ENCODE data around the gene RBM47.

Gene RBM47

DNA sequence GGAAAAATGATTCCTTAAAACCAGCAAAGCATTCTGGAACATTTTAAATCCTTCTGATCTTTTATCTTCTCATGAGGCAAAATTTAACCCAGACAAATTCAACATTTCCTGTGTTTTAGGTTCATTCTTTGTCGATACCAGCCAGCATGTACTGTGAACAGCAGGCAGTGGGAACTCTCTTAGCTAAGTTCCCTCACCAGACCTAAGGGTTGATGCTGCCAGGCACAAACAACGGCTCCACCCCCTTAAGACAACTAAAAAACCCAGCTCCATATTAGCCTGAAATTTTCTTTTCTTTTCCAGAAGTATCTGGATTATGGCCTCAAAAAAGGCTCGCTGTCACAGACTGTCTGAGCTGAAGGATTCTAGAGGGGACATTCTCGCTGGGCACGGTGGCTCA, 2.4 kb upstream of the RBM47 start:
- no peak for TF ChIP-seq TAF1 (IDR thresholded peaks at IDR 0.05; ENCODE audit: low read depth)
- no peak for TF ChIP-seq TCF12 (IDR thresholded peaks at IDR 0.05; ENCODE audit: low read depth)
- TF ChIP-seq RAD21 (IDR thresholded peaks at IDR 0.05; ENCODE audit: low read depth) = no peak
- TF ChIP-seq NFIC (IDR thresholded peaks at IDR 0.05) = no peak
- TF ChIP-seq EGR1 (IDR thresholded peaks at IDR 0.05) = no peak

DNA sequence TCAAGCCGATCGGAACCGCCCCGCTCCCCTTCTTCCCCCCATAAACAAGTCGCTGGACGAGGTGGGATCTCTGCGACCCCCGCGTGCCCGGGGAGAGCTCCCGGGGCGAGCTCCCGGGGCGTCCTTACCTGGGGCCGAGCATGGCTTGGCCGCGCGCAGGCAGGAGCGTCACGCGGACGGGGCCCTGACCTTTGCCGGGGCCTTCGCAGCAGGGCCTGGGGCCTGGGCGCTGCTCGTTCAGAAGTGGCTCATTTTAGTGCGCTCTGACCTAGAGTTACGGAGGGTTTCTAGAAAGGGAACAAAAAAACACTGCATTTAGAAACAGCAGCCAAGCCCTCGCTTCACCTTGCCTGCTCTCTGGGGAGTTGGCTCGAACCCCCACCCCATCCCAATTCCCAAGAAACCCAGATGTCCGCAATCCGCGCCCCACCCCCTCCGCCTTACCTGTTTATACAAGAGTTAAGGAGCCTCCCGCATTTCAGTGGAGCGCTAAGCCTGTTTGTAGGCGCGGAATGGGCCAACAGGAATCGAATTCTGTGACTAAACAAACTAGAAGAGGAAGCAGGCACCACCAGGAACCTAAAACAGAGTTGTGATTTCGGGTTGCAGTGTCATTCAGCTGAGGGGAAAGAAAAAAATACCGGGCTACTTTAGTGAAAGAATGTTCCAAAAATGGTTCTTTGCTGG, 814 bp upstream of the RBM47 start:
- TF ChIP-seq TCF12 (IDR thresholded peaks at IDR 0.05; ENCODE audit: low read depth) = no peak; the same call in 1 of the 2 replicates
- no peak for TF ChIP-seq ZBTB7A (IDR thresholded peaks at IDR 0.05; ENCODE audit: low read depth)
- 0 out of 2 replicates have a peak, but pooled peaks have one; percentile 9 for TF ChIP-seq YY1 (IDR thresholded peaks at IDR 0.05; ENCODE audit: low read depth)
- TF ChIP-seq EGR1 (IDR thresholded peaks at IDR 0.05) = no peak
- TF ChIP-seq EP300 (IDR thresholded peaks at IDR 0.05; ENCODE audit: borderline replicate concordance) = no peak; the same call in 1 of the 2 replicates
- peak; percentile 27; the same call in 1 of the 2 replicates for TF ChIP-seq NFIC (IDR thresholded peaks at IDR 0.05)
- TF ChIP-seq CEBPB (IDR thresholded peaks at IDR 0.05) = no peak
- TF ChIP-seq TEAD4 (IDR thresholded peaks at IDR 0.05) = peak; percentile 28; the same call in 1 of the 2 replicates
- no peak for TF ChIP-seq CREB1 (IDR thresholded peaks at IDR 0.05; ENCODE audit: low read depth)
- TF ChIP-seq, protein P1, sequence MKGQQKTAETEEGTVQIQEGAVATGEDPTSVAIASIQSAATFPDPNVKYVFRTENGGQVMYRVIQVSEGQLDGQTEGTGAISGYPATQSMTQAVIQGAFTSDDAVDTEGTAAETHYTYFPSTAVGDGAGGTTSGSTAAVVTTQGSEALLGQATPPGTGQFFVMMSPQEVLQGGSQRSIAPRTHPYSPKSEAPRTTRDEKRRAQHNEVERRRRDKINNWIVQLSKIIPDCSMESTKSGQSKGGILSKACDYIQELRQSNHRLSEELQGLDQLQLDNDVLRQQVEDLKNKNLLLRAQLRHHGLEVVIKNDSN (IDR thresholded peaks at IDR 0.05) = peak; percentile 39; the same call in 1 of the 2 replicates
- no peak; the same call in 1 of the 2 replicates for TF ChIP-seq FOXM1 (IDR thresholded peaks at IDR 0.05; ENCODE audit: borderline replicate concordance, low read depth)
- no peak for TF ChIP-seq TAF1 (IDR thresholded peaks at IDR 0.05; ENCODE audit: low read depth)
- TF ChIP-seq RAD21 (IDR thresholded peaks at IDR 0.05; ENCODE audit: low read depth) = no peak
- TF ChIP-seq, protein P2, sequence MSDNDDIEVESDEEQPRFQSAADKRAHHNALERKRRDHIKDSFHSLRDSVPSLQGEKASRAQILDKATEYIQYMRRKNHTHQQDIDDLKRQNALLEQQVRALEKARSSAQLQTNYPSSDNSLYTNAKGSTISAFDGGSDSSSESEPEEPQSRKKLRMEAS (IDR thresholded peaks at IDR 0.05) = peak; percentile 61
- TF ChIP-seq, protein P3, sequence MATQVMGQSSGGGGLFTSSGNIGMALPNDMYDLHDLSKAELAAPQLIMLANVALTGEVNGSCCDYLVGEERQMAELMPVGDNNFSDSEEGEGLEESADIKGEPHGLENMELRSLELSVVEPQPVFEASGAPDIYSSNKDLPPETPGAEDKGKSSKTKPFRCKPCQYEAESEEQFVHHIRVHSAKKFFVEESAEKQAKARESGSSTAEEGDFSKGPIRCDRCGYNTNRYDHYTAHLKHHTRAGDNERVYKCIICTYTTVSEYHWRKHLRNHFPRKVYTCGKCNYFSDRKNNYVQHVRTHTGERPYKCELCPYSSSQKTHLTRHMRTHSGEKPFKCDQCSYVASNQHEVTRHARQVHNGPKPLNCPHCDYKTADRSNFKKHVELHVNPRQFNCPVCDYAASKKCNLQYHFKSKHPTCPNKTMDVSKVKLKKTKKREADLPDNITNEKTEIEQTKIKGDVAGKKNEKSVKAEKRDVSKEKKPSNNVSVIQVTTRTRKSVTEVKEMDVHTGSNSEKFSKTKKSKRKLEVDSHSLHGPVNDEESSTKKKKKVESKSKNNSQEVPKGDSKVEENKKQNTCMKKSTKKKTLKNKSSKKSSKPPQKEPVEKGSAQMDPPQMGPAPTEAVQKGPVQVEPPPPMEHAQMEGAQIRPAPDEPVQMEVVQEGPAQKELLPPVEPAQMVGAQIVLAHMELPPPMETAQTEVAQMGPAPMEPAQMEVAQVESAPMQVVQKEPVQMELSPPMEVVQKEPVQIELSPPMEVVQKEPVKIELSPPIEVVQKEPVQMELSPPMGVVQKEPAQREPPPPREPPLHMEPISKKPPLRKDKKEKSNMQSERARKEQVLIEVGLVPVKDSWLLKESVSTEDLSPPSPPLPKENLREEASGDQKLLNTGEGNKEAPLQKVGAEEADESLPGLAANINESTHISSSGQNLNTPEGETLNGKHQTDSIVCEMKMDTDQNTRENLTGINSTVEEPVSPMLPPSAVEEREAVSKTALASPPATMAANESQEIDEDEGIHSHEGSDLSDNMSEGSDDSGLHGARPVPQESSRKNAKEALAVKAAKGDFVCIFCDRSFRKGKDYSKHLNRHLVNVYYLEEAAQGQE (IDR thresholded peaks at IDR 0.05; ENCODE audit: low read depth) = no peak

DNA sequence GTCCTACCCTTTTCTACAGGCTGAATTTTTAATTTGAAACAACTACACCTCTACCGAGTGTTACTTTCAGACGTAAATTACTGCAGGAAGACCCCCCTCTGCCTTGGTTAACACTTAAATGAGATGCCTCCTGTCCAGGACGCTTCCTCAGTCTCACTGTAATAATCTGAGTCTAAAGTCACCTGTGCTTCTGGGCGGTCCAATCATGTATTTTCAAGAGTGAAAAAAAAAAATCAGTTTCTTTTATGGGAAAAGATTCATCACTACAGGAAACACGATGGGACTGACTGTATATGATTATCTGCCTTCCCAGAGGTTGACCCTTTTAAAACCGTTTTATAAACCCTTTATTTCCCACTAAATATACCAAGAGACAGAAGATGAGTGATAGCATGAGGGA, 776 bp downstream of the RBM47 start:
- TF ChIP-seq, protein P2 (IDR thresholded peaks at IDR 0.05) = no peak
- no peak for TF ChIP-seq NFIC (IDR thresholded peaks at IDR 0.05)
- TF ChIP-seq TEAD4 (IDR thresholded peaks at IDR 0.05) = no peak
- TF ChIP-seq, protein P1 (IDR thresholded peaks at IDR 0.05) = no peak
- no peak for TF ChIP-seq EP300 (IDR thresholded peaks at IDR 0.05; ENCODE audit: borderline replicate concordance)
- no peak for TF ChIP-seq RAD21 (IDR thresholded peaks at IDR 0.05; ENCODE audit: low read depth)
- TF ChIP-seq TAF1 (IDR thresholded peaks at IDR 0.05; ENCODE audit: low read depth) = no peak
- TF ChIP-seq, protein P3 (IDR thresholded peaks at IDR 0.05; ENCODE audit: low read depth) = no peak
- no peak for TF ChIP-seq EGR1 (IDR thresholded peaks at IDR 0.05)
- TF ChIP-seq CEBPB (IDR thresholded peaks at IDR 0.05) = no peak
- no peak for TF ChIP-seq FOXM1 (IDR thresholded peaks at IDR 0.05; ENCODE audit: borderline replicate concordance, low read depth)
- no peak for TF ChIP-seq CREB1 (IDR thresholded peaks at IDR 0.05; ENCODE audit: low read depth)
- TF ChIP-seq TCF12 (IDR thresholded peaks at IDR 0.05; ENCODE audit: low read depth) = no peak
- TF ChIP-seq YY1 (IDR thresholded peaks at IDR 0.05; ENCODE audit: low read depth) = no peak
- TF ChIP-seq ZBTB7A (IDR thresholded peaks at IDR 0.05; ENCODE audit: low read depth) = no peak

DNA sequence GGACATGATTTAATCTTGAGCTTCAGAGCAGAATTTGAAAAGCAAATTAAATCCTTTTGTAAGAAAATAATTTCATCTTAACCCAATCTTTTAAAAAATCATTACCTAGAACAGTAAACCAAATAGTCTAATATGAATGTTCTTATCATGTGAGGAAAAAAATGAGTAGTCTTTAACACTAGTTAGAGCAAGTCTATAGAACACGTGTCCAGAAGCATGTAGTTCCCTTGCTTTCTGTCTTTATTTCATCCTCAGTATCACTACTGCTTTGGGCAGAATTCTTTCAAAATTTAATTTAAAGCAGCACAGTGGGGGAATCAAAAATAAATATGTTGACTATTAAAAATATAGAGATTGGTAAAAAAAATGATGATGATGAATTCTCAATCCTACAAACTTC, 2.1 kb downstream of the RBM47 start:
- TF ChIP-seq, protein P3 (IDR thresholded peaks at IDR 0.05; ENCODE audit: low read depth) = no peak
- TF ChIP-seq CEBPB (IDR thresholded peaks at IDR 0.05) (no peak), EGR1 (IDR thresholded peaks at IDR 0.05) (no peak), RAD21 (IDR thresholded peaks at IDR 0.05; ENCODE audit: low read depth) (no peak), TEAD4 (IDR thresholded peaks at IDR 0.05) (no peak), TCF12 (IDR thresholded peaks at IDR 0.05; ENCODE audit: low read depth) (no peak), FOXM1 (IDR thresholded peaks at IDR 0.05; ENCODE audit: borderline replicate concordance, low read depth) (no peak), YY1 (IDR thresholded peaks at IDR 0.05; ENCODE audit: low read depth) (no peak), NFIC (IDR thresholded peaks at IDR 0.05) (no peak), ZBTB7A (IDR thresholded peaks at IDR 0.05; ENCODE audit: low read depth) (no peak), EP300 (IDR thresholded peaks at IDR 0.05; ENCODE audit: borderline replicate concordance) (no peak)
- TF ChIP-seq, protein P1 (IDR thresholded peaks at IDR 0.05) = no peak
- TF ChIP-seq, protein P2 (IDR thresholded peaks at IDR 0.05) = no peak
